ENCODE measurements around the gene STAC3.
A peak's percentile ranks its signal among the peaks of the same experiment; 100 is the strongest.

STAC3 gene

GRCh38 chr12:57240066-57240921, 10.7 kb downstream of the STAC3 start (continued):
- TF ChIP-seq KLF10 (tag by site-specific recombination; IDR thresholded peaks at IDR 0.05) (peak; percentile 16; the same call in 1 of the 2 replicates), ZNF280C (tag by site-specific recombination; IDR thresholded peaks at IDR 0.05) (no peak), EGR2 (tag by site-specific recombination; IDR thresholded peaks at IDR 0.05; ENCODE audit: low read depth) (peak; percentile 95), ZBTB20 (tag by site-specific recombination; IDR thresholded peaks at IDR 0.05) (peak; percentile 85), PATZ1 (tag by site-specific recombination; IDR thresholded peaks at IDR 0.05) (peak; percentile 90), ZNF785 (tag by site-specific recombination; IDR thresholded peaks at IDR 0.05) (no peak), ZNF169 (tag by site-specific recombination; IDR thresholded peaks at IDR 0.05) (no peak), ZNF274 (IDR thresholded peaks at IDR 0.05; ENCODE audit: low read length) (no peak), ZNF274 (tag by site-specific recombination; IDR thresholded peaks at IDR 0.05; ENCODE audit: borderline replicate concordance) (no peak), ZNF362 (tag by site-specific recombination; IDR thresholded peaks at IDR 0.05) (no peak), ZNF248 (tag by site-specific recombination; IDR thresholded peaks at IDR 0.05) (no peak), YY1 (tag by site-specific recombination; IDR thresholded peaks at IDR 0.05) (peak; percentile 60; the same call in 1 of the 2 replicates), ZNF211 (tag by site-specific recombination; IDR thresholded peaks at IDR 0.05; ENCODE audit: low read depth) (no peak), ZNF560 (tag by site-specific recombination; IDR thresholded peaks at IDR 0.05; ENCODE audit: borderline replicate concordance) (no peak), ZNF621 (tag by site-specific recombination; IDR thresholded peaks at IDR 0.05) (no peak), ZSCAN23 (tag by site-specific recombination; IDR thresholded peaks at IDR 0.05) (0 out of 2 replicates have a peak, but pooled peaks have one; percentile 28), ZNF677 (tag by site-specific recombination; IDR thresholded peaks at IDR 0.05) (no peak), ZNF121 (tag by site-specific recombination; IDR thresholded peaks at IDR 0.05) (no peak), PRDM6 (tag by site-specific recombination; IDR thresholded peaks at IDR 0.05) (no peak), ZNF19 (tag by site-specific recombination; IDR thresholded peaks at IDR 0.05; ENCODE audit: low read depth) (no peak), BCL6B (tag by site-specific recombination; IDR thresholded peaks at IDR 0.05) (no peak), OSR2 (tag by site-specific recombination; IDR thresholded peaks at IDR 0.05) (peak; percentile 81), SALL2 (tag by site-specific recombination; IDR thresholded peaks at IDR 0.05; ENCODE audit: borderline replicate concordance) (no peak), ZNF558 (tag by site-specific recombination; IDR thresholded peaks at IDR 0.05) (no peak), ZNF423 (tag by site-specific recombination; IDR thresholded peaks at IDR 0.05) (peak; percentile 84), ZNF830 (tag by site-specific recombination; IDR thresholded peaks at IDR 0.05; ENCODE audit: low read depth) (no peak), ZNF549 (tag by site-specific recombination; IDR thresholded peaks at IDR 0.05) (no peak), ZNF133 (tag by site-specific recombination; IDR thresholded peaks at IDR 0.05) (no peak), ZNF768 (tag by site-specific recombination; IDR thresholded peaks at IDR 0.05) (no peak), ZBTB8A (tag by site-specific recombination; IDR thresholded peaks at IDR 0.05) (peak; percentile 85), ZNF777 (tag by site-specific recombination; IDR thresholded peaks at IDR 0.05; ENCODE audit: borderline replicate concordance) (no peak), ZNF426 (tag by site-specific recombination; IDR thresholded peaks at IDR 0.05) (no peak), ZNF184 (tag by site-specific recombination; IDR thresholded peaks at IDR 0.05) (0 out of 2 replicates have a peak, but pooled peaks have one; percentile 70)

All from HEK293 (cell line).